HEK293 (cell line): ENCODE results near the gene SREBF1.

ENCODE experiments used
- YY1 ChIP-seq: fragments of 450-650 bp; formaldehyde crosslinking; IDR thresholded peaks from 2 replicates; pipeline ENCODE4 v1.5.1; 2018; ENCODE audit warnings: missing biosample characterization, missing genetic modification characterization
- ZIC2 ChIP-seq: fragments of 450-650 bp; formaldehyde crosslinking; IDR thresholded peaks from 2 replicates; pipeline ENCODE4 v1.5.1; 2016; ENCODE audit warnings: missing biosample characterization, missing genetic modification characterization
- TF ChIP-seq, protein P1 (sequence below): fragments of 450-650 bp; formaldehyde crosslinking; IDR thresholded peaks from 2 replicates; pipeline ENCODE4 v1.5.1; 2016; ENCODE audit warnings: missing biosample characterization, missing genetic modification characterization

DNA sequence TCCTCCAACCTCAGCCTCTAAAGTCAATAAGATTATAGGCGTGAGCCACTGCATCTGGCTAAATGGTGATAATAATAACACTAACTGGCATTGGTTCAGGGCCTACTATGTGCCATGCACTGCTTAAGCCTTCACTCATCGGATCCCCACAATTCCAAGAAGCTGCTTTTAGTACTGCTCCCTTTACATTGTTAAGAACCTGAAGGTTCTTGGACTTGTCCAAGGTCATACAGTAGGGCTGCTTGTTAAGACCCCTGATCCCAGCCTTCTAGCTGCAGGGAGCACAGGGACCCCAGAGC, 6.6 kb downstream of the SREBF1 start:
- TF ChIP-seq ZIC2 (tag by site-specific recombination) (no peak), YY1 (tag by site-specific recombination) (no peak)
- TF ChIP-seq, protein P1, sequence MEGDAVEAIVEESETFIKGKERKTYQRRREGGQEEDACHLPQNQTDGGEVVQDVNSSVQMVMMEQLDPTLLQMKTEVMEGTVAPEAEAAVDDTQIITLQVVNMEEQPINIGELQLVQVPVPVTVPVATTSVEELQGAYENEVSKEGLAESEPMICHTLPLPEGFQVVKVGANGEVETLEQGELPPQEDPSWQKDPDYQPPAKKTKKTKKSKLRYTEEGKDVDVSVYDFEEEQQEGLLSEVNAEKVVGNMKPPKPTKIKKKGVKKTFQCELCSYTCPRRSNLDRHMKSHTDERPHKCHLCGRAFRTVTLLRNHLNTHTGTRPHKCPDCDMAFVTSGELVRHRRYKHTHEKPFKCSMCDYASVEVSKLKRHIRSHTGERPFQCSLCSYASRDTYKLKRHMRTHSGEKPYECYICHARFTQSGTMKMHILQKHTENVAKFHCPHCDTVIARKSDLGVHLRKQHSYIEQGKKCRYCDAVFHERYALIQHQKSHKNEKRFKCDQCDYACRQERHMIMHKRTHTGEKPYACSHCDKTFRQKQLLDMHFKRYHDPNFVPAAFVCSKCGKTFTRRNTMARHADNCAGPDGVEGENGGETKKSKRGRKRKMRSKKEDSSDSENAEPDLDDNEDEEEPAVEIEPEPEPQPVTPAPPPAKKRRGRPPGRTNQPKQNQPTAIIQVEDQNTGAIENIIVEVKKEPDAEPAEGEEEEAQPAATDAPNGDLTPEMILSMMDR (tag by site-specific recombination): no peak
